Calu3 (cell line): ENCODE measurements around the gene TCF20. TPM values are rescaled to one million over a fixed set of nuclear protein-coding genes. Genes with fewer than 3 reads are reported as not detected.

ENCODE experiments used
- BruUV-seq: library from RNA; stranded (reverse); fragments of 400-500 nt; replicated peaks from 2 replicates; lab custom pipeline; 2021; lab: Mats Ljungman, UMichigan
- CTCF ChIA-PET: fragments of 300-600 bp; sonication (Branson Sonifier 250); formaldehyde crosslinking; loops from one replicate; lab custom pipeline; 2022; ENCODE audit warnings: antibody characterized with exemption; lab: Charles Lee
- DNase-seq: peaks from one replicate; pipeline ENCODE4 v3.0.0; 2022
- H3K27ac Mint-ChIP-seq: one replicate; pipeline ENCODE4 v1.8.0; 2022; ENCODE audit warnings: mixed read lengths; ENCODE audit not compliant: unreplicated experiment
- H3K27me3 Mint-ChIP-seq: one replicate; pipeline ENCODE4 v1.8.0; 2022; ENCODE audit warnings: mixed read lengths; ENCODE audit not compliant: unreplicated experiment
- H3K36me3 Mint-ChIP-seq: one replicate; pipeline ENCODE4 v1.8.0; 2022; ENCODE audit warnings: mild to moderate bottlenecking, moderate library complexity, mixed read lengths; ENCODE audit not compliant: insufficient read depth, unreplicated experiment
- H3K4me1 Mint-ChIP-seq: one replicate; pipeline ENCODE4 v1.8.0; 2022; ENCODE audit warnings: mild to moderate bottlenecking, low read depth, mixed read lengths; ENCODE audit not compliant: unreplicated experiment
- H3K4me3 Mint-ChIP-seq: one replicate; pipeline ENCODE4 v1.8.0; 2022; ENCODE audit warnings: mild to moderate bottlenecking, low read depth, moderate library complexity, mixed read lengths; ENCODE audit not compliant: unreplicated experiment
- H3K9me3 Mint-ChIP-seq: one replicate; pipeline ENCODE4 v1.8.0; 2022; ENCODE audit warnings: low read depth, mixed read lengths; ENCODE audit not compliant: unreplicated experiment
- CTCF ChIP-seq: fragments of 200-600 bp; IDR thresholded peaks from one replicate; pipeline ENCODE4 v1.8.0; 2022; ENCODE audit warnings: antibody characterized with exemption; ENCODE audit not compliant: unreplicated experiment
- intact Hi-C: fragments of 100-400 bp; cut with micrococcal nuclease; formaldehyde crosslinking; loops from one replicate; pipeline ENCODE4 v1.10.0; 2022; ENCODE audit not compliant: unreplicated experiment
- total RNA-seq: library from RNA; stranded (reverse); gene quantifications from 2 replicates; pipeline ENCODE4 v1.2.3, GENCODE V29; 2022

Gene TCF20
- total RNA-seq, 1 experiment from 2014 or later: 87.2 TPM

DNA sequence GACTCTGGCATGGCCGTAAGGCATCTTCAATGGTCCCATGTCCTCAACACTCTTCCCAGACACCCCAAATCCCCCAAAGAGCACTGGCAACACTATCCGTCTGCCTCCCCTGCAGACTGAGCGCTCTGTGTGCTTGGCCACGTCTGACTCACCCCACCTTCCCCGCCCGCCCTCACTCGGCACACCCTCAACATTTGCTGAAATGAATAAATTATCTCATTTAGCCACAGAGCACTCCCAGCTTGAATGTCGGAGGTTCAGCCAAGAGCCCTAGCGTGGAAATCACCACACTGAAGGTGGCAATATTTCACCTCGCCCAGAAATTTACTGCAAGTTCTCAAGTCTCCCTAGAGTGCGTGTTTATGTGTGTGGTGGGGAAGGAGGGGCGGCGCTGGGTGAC is 46.6 kb upstream of the TCF20 start:
- H3K4me1 Mint-ChIP-seq: peaks cover 40% of the 10 kb centered on the region
- H3K27me3 Mint-ChIP-seq: no peaks in the 10 kb centered on the region
- CTCF ChIA-PET: interaction anchor here (0.6 kb wide), 1 partner anchor 10 kb away, joined by 3 read pairs; no protein-coding TSS in a partner anchor
- no peaks in the 10 kb centered on the region for H3K36me3 Mint-ChIP-seq
- H3K27ac Mint-ChIP-seq: no peak overlapping the region
- intact Hi-C loops: no loop called here
- peak overlapping the region; percentile 2 for H3K4me3 Mint-ChIP-seq
- no TSS peak for BruUV-seq
- DNase-seq: peak; percentile 55
- TF ChIP-seq CTCF: no peak
- H3K9me3 Mint-ChIP-seq: no peaks in the 10 kb centered on the region

GRCh38 chr22:42315392-42315756 is 44.9 kb upstream of the TCF20 start:
- peaks cover 39% of the 10 kb centered on the region for H3K4me1 Mint-ChIP-seq
- DNase-seq: no peak
- no TSS peak for BruUV-seq
- no peaks in the 10 kb centered on the region for H3K27me3 Mint-ChIP-seq
- no peak overlapping the region for H3K4me3 Mint-ChIP-seq
- intact Hi-C loops: no loop called here
- no peaks in the 10 kb centered on the region for H3K9me3 Mint-ChIP-seq
- no peak overlapping the region for H3K27ac Mint-ChIP-seq
- no peaks in the 10 kb centered on the region for H3K36me3 Mint-ChIP-seq
- CTCF ChIA-PET: interaction anchor here (0.6 to 0.7 kb wide), 2 partner anchors 563 to 1073 kb away, joined by 3 read pairs; no protein-coding TSS in a partner anchor
- no peak for TF ChIP-seq CTCF

DNA sequence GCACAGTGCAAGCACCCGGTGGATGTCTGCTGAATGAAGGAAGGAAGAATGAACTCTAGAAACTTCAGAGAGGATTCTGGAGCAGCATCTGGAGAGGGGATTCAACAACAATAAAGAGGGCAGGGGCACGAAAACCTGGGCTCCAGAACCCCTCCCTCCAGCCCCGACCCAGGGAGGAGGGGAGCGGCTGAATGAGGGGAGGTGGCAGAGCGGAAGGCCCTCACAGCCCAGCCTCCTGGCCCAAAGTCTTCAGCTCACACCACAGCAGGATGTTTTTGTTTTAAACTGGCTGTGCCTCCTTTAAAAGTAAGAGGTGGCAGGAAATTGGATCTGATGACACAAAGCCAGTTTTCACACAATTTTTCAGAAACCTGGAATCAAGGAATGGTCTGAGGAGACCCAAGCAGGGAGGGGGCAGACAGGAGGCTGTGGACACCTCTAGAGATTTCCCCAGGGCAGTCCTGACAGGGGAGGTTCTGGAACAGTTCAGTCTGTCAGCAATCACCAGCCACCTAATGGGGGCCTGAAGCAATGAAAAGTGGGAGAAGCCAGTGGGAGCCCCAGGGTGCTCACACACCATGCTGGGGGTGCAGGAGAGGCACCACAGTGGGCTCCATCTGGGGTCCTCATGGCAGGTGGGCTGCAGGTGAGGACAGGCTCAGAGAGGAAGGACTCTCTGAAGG is 44.4 kb upstream of the TCF20 start:
- peaks cover 3% of the 10 kb centered on the region for H3K27me3 Mint-ChIP-seq
- no peak overlapping the region for H3K4me3 Mint-ChIP-seq
- no peaks in the 10 kb centered on the region for H3K36me3 Mint-ChIP-seq
- no TSS peak for BruUV-seq
- H3K9me3 Mint-ChIP-seq: no peaks in the 10 kb centered on the region
- no peak overlapping the region for H3K27ac Mint-ChIP-seq
- no peak for DNase-seq
- CTCF ChIA-PET: interaction anchor here (0.6 to 0.7 kb wide), 4 partner anchors 11 to 1074 kb away, joined by 3 to 4 read pairs (median 3); no protein-coding TSS in a partner anchor
- intact Hi-C loops: no loop called here
- TF ChIP-seq CTCF: no peak
- peaks cover 39% of the 10 kb centered on the region for H3K4me1 Mint-ChIP-seq

DNA sequence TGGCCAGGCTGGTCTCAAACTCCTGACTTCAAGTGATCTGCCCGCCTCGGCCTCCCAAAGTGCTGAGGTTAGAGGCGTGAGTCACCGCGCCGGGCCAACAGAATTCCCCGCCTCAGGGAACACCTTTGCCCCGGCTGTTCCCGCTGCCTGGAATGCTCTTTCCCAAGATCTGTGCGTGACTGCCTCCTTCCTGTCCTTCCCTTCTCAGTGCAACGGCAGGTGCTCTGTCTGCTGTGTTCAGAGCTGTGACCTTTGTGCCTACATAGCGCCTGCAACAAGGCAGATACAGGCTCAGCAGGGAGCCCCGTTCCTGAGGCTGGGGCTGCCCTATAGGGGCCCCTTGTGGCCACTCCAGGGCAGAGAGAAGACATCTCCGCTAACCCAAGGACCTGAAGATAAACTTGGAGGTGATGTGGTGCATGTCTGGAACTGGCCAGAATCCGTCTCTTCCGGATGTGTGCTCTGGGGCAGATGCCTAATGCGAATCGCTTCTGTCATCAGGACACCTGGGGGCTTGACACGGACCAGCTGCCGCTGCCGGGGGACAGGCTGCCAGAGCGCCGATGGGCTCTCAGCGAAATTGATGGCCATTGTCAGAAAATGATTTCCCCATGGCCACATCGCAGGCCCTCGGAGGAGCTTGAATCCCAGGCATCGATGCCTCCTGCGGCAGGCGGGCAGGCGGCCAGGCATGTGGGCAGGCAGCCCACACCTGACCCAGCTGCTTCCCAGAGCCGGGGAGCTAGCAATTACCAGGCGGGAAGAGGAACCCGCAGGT is 43.5 kb upstream of the TCF20 start:
- H3K9me3 Mint-ChIP-seq: no peaks in the 10 kb centered on the region
- TF ChIP-seq CTCF: peak; percentile 52
- peak overlapping the region; percentile 43 for H3K4me3 Mint-ChIP-seq
- peak overlapping the region; percentile 63 for H3K27ac Mint-ChIP-seq
- intact Hi-C loops: no loop called here
- H3K36me3 Mint-ChIP-seq: no peaks in the 10 kb centered on the region
- BruUV-seq: no TSS peak
- CTCF ChIA-PET: interaction anchor here (0.6 to 1.3 kb wide), 8 partner anchors 10 to 148 kb away, joined by 3 to 5 read pairs (median 3); no protein-coding TSS in a partner anchor
- peaks cover 12% of the 10 kb centered on the region for H3K27me3 Mint-ChIP-seq
- peaks cover 39% of the 10 kb centered on the region for H3K4me1 Mint-ChIP-seq
- peak; percentile 68 for DNase-seq
